CD14-positive monocyte (primary cell): ENCODE measurements around the gene GRIA1. TPM values are rescaled to one million over a fixed set of nuclear protein-coding genes. Genes with fewer than 3 reads are reported as not detected.

Experiments
- DNase-seq, 3 donors: peaks; one replicate each; pipeline ENCODE4 v3.0.0-alpha.2; 2011 to 2022
- H2AFZ ChIP-seq: 2 replicates; pipeline ENCODE4 v1.6.0; 2012; ENCODE audit warnings: mild to moderate bottlenecking, low read depth, low read length, inconsistent platforms; ENCODE audit not compliant: insufficient read depth, poor library complexity, severe bottlenecking
- H3K27ac ChIP-seq, 2 donors: 1 replicate in 1 of 2; 2 replicates in 1 of 2; pipeline ENCODE4 v1.5.1; 2012 to 2013; ENCODE audit warnings: low read length in 2 of 2, control low read depth in 1 of 2, inconsistent platforms in 1 of 2, low read depth in 1 of 2, mild to moderate bottlenecking in 1 of 2
- H3K27me3 ChIP-seq, 2 donors: one replicate each; pipeline versions ENCODE4 v1.6.0 to v1.6.1; 2011 to 2013; ENCODE audit warnings: low read length in 2 of 2; ENCODE audit not compliant: control insufficient read depth in 2 of 2, insufficient read depth in 2 of 2
- H3K36me3 ChIP-seq, 2 donors: replicated peaks in 1 of 2; 1 replicate in 1 of 2; 2 replicates in 1 of 2; pipeline versions ENCODE4 v1.5.1 to v1.6.1; 2012 to 2013; ENCODE audit warnings: low read length in 2 of 2, control low read depth in 1 of 2, inconsistent platforms in 1 of 2, mild to moderate bottlenecking in 1 of 2; ENCODE audit not compliant: insufficient read depth in 2 of 2, control insufficient read depth in 1 of 2
- H3K4me1 ChIP-seq, 2 donors: 1 replicate in 1 of 2; 2 replicates in 1 of 2; pipeline versions ENCODE4 v1.5.1 to v1.6.1; 2012 to 2013; ENCODE audit warnings: low read length in 2 of 2, control low read depth in 1 of 2, inconsistent platforms in 1 of 2, mild to moderate bottlenecking in 1 of 2, moderate library complexity in 1 of 2; ENCODE audit not compliant: insufficient read depth in 2 of 2, control insufficient read depth in 1 of 2
- H3K4me2 ChIP-seq: replicated peaks from 2 replicates; pipeline ENCODE3; 2012; ENCODE audit warnings: low read length, moderate library complexity, mild to moderate bottlenecking; ENCODE audit not compliant: poor library complexity, severe bottlenecking; ENCODE audit errors: extremely low read depth
- H3K4me3 ChIP-seq, 3 experiments: fragments of 200-600 bp in 1 of 3; sonication (generic) in 1 of 3; replicated peaks in 1 of 3; 1 replicate in 2 of 3; 2 replicates in 1 of 3; pipeline ENCODE4 v1.5.1; 2011 to 2013; ENCODE audit warnings: low read length in 3 of 3, mild to moderate bottlenecking in 3 of 3, control low read depth in 2 of 3, low read depth in 2 of 3, inconsistent platforms in 1 of 3, moderate library complexity in 1 of 3
- H3K79me2 ChIP-seq: 2 replicates; pipeline ENCODE4 v1.6.0; 2012; ENCODE audit warnings: mild to moderate bottlenecking, control low read depth, inconsistent platforms, low read length, moderate library complexity; ENCODE audit not compliant: insufficient read depth
- H3K9ac ChIP-seq: 2 replicates; pipeline ENCODE4 v1.6.0; 2017; ENCODE audit warnings: low read length, mild to moderate bottlenecking; ENCODE audit not compliant: insufficient read depth, poor library complexity, severe bottlenecking
- H3K9me3 ChIP-seq, 2 donors: replicated peaks in 1 of 2; 1 replicate in 1 of 2; 2 replicates in 1 of 2; pipeline versions ENCODE4 v1.5.1 to v1.6.1; 2012 to 2013; ENCODE audit warnings: low read length in 2 of 2, control low read depth in 1 of 2; ENCODE audit not compliant: control insufficient read depth in 1 of 2, insufficient read depth in 1 of 2
- H4K20me1 ChIP-seq: 2 replicates; pipeline ENCODE4 v1.6.0; 2012; ENCODE audit warnings: mild to moderate bottlenecking, low read length, control low read depth, moderate library complexity; ENCODE audit not compliant: insufficient read depth
- H3K27ac Mint-ChIP-seq, 7 donors: one replicate each; pipeline ENCODE4 v1.8.0; 2020; ENCODE audit warnings: mild to moderate bottlenecking in 7 of 7, mixed read lengths in 7 of 7, moderate library complexity in 6 of 7, inconsistent platforms in 2 of 7
- H3K27me3 Mint-ChIP-seq, 3 donors: one replicate each; pipeline ENCODE4 v1.8.0; 2021 to 2022; ENCODE audit warnings: low read depth in 3 of 3, mild to moderate bottlenecking in 3 of 3, mixed read lengths in 3 of 3, moderate library complexity in 3 of 3, inconsistent platforms in 1 of 3
- H3K36me3 Mint-ChIP-seq, 2 donors: one replicate each; pipeline ENCODE4 v1.8.0; 2020; ENCODE audit warnings: mixed read lengths in 2 of 2, inconsistent platforms in 1 of 2, mild to moderate bottlenecking in 1 of 2
- H3K4me1 Mint-ChIP-seq: one replicate; pipeline ENCODE4 v1.8.0; 2020; ENCODE audit warnings: mild to moderate bottlenecking, mixed read lengths
- H3K4me3 Mint-ChIP-seq, 2 donors: one replicate each; pipeline ENCODE4 v1.8.0; 2020; ENCODE audit warnings: mild to moderate bottlenecking in 2 of 2, mixed read lengths in 2 of 2, moderate library complexity in 1 of 2
- H3K9me3 Mint-ChIP-seq, 7 donors: one replicate each; pipeline ENCODE4 v1.8.0; 2020 to 2022; ENCODE audit warnings: mixed read lengths in 7 of 7, mild to moderate bottlenecking in 6 of 7, moderate library complexity in 6 of 7, inconsistent platforms in 2 of 7
- CTCF ChIP-seq: fragments of 200-600 bp; IDR thresholded peaks from one replicate; pipeline ENCODE4 v1.8.0; 2022; ENCODE audit warnings: antibody characterized with exemption, mild to moderate bottlenecking
- WGBS: methylation state at CpG from one replicate; pipeline ENCODE4 v1.1.5; 2013; ENCODE audit warnings: missing lambda C conversion rate; ENCODE audit not compliant: insufficient coverage; 5-methylcytosine and 5-hydroxymethylcytosine counted together
- intact Hi-C, 2 donors: fragments of 100-400 bp; cut with micrococcal nuclease; formaldehyde crosslinking; loops; one replicate each; pipeline versions ENCODE4 v1.15.0 to v1.15.1; 2023
- polyA plus RNA-seq, 3 donors: library from polyadenylated mRNA; depleted of rRNA in 1 of 3; unstranded in 2 of 3; stranded (reverse) in 1 of 3; fragments of 300-500 nt in 2 of 3; fragments of >200 nt in 1 of 3; fragmentation: Illumina TruSeq in 2 of 3; gene quantifications; 1 replicate in 2 of 3; 2 replicates in 1 of 3; pipeline ENCODE4 v1.2.3, GENCODE V29; 2012 to 2021

GRIA1 gene
- polyA plus RNA-seq, 3 donors: not detected

DNA sequence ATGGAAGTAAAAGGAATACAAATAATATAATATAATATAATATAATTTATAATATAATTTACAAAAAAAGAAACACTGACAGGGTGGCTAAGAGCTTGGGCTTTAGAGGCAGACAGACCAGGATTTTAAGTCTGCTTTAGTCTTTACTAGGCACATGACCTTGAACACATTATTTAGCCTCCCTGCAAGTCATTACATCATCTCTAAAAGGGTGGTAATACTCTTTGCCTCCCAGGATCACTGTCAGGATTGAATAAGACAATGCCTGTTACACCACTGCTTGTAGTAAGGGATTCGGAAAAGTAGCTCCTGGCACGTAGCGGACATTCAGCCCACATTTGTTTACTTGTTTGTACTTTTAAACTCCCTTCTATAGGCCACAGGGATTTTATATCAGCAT, 199.8 kb downstream of the GRIA1 start:
- Histone ChIP-seq H3K27ac (no peak overlapping the region), H3K4me1 (no peaks in the 10 kb centered on the region), H3K9ac (no peak overlapping the region), H3K4me3 (no peak overlapping the region), H3K36me3 (no peaks in the 10 kb centered on the region), H3K27me3 (no peaks in the 10 kb centered on the region), H2AFZ (no peak overlapping the region), H3K9me3 (no peaks in the 10 kb centered on the region), H4K20me1 (no peaks in the 10 kb centered on the region), H3K79me2 (no peaks in the 10 kb centered on the region), H3K4me2 (no peak overlapping the region)
- no peaks in the 10 kb centered on the region for H3K4me1 Mint-ChIP-seq
- no peak for TF ChIP-seq CTCF
- peaks cover 0 to 5% (median 3%) of the 10 kb centered on the region in 7 donors for H3K9me3 Mint-ChIP-seq
- no peaks in the 10 kb centered on the region for H3K27me3 Mint-ChIP-seq
- H3K27ac Mint-ChIP-seq: no peak overlapping the region
- WGBS: no CpG with 5 or more reads among the region's 3 CpGs
- no peaks in the 10 kb centered on the region for H3K36me3 Mint-ChIP-seq
- DNase-seq: no peak
- intact Hi-C loops: no loop called here
- H3K4me3 Mint-ChIP-seq: no peak overlapping the region

DNA sequence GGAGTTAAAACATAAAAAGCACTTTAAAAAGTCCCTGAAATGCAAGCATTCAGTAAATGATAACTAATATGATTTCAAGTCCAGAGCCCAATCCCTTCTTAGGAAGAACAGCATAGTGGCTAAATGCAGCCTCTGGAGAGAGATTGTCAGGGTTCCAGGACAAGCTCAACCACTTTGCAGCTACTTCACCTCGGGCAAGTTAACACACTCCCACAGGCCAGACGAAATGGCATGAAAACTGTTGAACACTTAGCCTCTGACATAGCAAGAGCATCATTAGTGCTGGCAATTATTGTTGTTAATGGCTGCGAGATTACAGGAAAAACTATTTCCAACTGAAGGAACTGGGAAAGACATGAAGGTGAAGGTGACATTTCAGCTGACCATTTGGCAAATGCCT, 205.8 kb downstream of the GRIA1 start:
- TF ChIP-seq CTCF: no peak
- H3K9me3 Mint-ChIP-seq: peaks cover 0 to 7% (median 2%) of the 10 kb centered on the region in 7 donors

More for the DNA sequence above, 205.8 kb downstream of the GRIA1 start:
- Histone ChIP-seq H3K9ac (no peak overlapping the region), H3K36me3 (no peaks in the 10 kb centered on the region), H3K27ac (no peak overlapping the region), H3K79me2 (no peaks in the 10 kb centered on the region), H3K4me3 (no peak overlapping the region), H2AFZ (no peak overlapping the region), H3K9me3 (no peaks in the 10 kb centered on the region), H3K4me2 (no peak overlapping the region), H3K4me1 (no peaks in the 10 kb centered on the region), H3K27me3 (no peaks in the 10 kb centered on the region), H4K20me1 (no peaks in the 10 kb centered on the region)
- Mint-ChIP-seq H3K27ac (no peak overlapping the region), H3K36me3 (no peaks in the 10 kb centered on the region), H3K4me1 (no peaks in the 10 kb centered on the region), H3K27me3 (no peaks in the 10 kb centered on the region), H3K4me3 (no peak overlapping the region)
- DNase-seq: no peak
- WGBS: 64% methylated on average over 3 of the region's 3 CpGs
- intact Hi-C loops: no loop called here
